ENCODE measurements around the gene ACTN4.

DNA sequence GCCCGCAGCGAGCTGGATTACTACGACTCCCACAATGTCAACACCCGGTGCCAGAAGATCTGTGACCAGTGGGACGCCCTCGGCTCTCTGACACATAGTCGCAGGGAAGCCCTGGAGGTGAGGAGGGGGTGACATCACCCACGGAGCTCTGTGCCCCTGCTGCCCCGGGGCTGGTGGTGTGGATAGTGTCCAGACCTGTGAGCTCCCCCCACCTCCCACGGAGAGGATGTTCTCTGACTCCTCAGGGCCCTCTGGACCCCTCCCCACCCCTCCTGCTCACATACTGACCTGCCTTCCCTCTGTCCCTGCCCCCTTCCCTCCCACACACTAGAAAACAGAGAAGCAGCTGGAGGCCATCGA, 76.1 kb downstream of the ACTN4 start:
- TF ChIP-seq, protein P1, sequence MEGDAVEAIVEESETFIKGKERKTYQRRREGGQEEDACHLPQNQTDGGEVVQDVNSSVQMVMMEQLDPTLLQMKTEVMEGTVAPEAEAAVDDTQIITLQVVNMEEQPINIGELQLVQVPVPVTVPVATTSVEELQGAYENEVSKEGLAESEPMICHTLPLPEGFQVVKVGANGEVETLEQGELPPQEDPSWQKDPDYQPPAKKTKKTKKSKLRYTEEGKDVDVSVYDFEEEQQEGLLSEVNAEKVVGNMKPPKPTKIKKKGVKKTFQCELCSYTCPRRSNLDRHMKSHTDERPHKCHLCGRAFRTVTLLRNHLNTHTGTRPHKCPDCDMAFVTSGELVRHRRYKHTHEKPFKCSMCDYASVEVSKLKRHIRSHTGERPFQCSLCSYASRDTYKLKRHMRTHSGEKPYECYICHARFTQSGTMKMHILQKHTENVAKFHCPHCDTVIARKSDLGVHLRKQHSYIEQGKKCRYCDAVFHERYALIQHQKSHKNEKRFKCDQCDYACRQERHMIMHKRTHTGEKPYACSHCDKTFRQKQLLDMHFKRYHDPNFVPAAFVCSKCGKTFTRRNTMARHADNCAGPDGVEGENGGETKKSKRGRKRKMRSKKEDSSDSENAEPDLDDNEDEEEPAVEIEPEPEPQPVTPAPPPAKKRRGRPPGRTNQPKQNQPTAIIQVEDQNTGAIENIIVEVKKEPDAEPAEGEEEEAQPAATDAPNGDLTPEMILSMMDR (IDR thresholded peaks at IDR 0.05; ENCODE audit: extremely low read depth in 1 of 2, insufficient read depth in 1 of 2, low read depth in 1 of 2, low read length in 2 of 2): no peak
- TF ChIP-seq POLR2AphosphoS5 (IDR thresholded peaks at IDR 0.05; ENCODE audit: insufficient read depth, low read depth, low read length) (no peak), POLR2A (IDR thresholded peaks at IDR 0.05; ENCODE audit: low read depth, low read length) (no peak), EZH2 (IDR thresholded peaks at IDR 0.05; ENCODE audit: borderline replicate concordance, low read depth, low read length, severe bottlenecking) (no peak), GATA2 (IDR thresholded peaks at IDR 0.05; ENCODE audit: insufficient read depth, insufficient read length, low read depth, low read length) (no peak), MYC (IDR thresholded peaks at IDR 0.05; ENCODE audit: low read depth, low read length) (no peak), JUN (IDR thresholded peaks at IDR 0.05; ENCODE audit: borderline replicate concordance, insufficient read depth, insufficient read length, low read depth) (no peak)
- TF ChIP-seq, protein P2, sequence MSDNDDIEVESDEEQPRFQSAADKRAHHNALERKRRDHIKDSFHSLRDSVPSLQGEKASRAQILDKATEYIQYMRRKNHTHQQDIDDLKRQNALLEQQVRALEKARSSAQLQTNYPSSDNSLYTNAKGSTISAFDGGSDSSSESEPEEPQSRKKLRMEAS (IDR thresholded peaks at IDR 0.05; ENCODE audit: insufficient read depth, insufficient read length): no peak
